Measurements from ENCODE around the gene QSOX2. TPM values are rescaled to one million over a fixed set of nuclear protein-coding genes. Genes with fewer than 3 reads are reported as not detected.

QSOX2 gene
- total RNA-seq, 4 donors from 2014 or later: 2.9 to 7.1 (median 5.5) TPM

DNA sequence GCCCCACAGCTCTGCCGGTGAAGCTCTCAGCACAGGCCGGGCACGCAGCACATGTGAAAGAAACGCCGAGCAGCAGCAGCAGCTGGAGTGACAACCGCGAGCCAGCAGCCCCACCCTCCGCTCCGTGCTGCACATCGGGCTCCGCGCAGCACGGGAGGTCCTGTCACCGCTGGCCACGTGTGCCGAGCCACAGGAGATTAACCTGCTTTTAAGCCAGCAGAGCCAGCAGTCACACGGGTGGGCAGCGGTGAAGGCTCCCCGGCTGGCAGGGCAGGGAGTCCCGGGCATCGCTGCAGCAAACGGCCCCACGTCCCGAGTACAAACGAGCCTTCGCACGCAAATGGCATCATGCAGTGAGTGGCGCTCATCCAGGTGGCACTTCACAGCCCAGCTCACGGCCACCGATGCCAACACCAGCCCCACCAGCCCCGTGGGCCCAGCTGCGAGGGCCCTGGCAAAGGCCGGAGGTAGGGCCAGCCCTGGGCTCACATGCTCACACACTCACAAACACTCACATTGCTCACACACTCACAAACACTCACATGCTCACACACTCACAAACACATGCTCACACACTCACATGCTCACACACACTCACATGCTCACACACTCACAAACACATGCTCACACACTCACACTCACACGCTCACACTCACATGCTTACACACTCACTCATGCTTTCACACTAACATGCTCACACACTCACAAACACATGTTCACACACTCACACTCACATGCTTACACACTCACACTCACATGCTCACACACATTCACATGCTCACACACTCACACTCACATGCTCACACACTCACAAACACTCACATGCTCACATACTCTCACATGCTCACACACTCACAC lies 47.2 kb upstream of the QSOX2 start:
- DNase-seq: no peak
- TF ChIP-seq, protein P1, sequence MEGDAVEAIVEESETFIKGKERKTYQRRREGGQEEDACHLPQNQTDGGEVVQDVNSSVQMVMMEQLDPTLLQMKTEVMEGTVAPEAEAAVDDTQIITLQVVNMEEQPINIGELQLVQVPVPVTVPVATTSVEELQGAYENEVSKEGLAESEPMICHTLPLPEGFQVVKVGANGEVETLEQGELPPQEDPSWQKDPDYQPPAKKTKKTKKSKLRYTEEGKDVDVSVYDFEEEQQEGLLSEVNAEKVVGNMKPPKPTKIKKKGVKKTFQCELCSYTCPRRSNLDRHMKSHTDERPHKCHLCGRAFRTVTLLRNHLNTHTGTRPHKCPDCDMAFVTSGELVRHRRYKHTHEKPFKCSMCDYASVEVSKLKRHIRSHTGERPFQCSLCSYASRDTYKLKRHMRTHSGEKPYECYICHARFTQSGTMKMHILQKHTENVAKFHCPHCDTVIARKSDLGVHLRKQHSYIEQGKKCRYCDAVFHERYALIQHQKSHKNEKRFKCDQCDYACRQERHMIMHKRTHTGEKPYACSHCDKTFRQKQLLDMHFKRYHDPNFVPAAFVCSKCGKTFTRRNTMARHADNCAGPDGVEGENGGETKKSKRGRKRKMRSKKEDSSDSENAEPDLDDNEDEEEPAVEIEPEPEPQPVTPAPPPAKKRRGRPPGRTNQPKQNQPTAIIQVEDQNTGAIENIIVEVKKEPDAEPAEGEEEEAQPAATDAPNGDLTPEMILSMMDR (IDR thresholded peaks at IDR 0.05): no peak
- no peak for TF ChIP-seq POLR2A (IDR thresholded peaks at IDR 0.05)
- H3K4me3 ChIP-seq: no peak overlapping the region
- intact Hi-C loops (cut with DNase I): no loop called here
- H3K36me3 ChIP-seq: no peaks in the 10 kb centered on the region
- no peaks in the 10 kb centered on the region for H3K9me3 ChIP-seq
- H3K27me3 ChIP-seq: peaks cover 0 to 83% (median 0%) of the 10 kb centered on the region in 4 donors
- no peak overlapping the region for H3K27ac ChIP-seq
- H3K4me1 ChIP-seq: peaks cover 0 to 28% (median 8%) of the 10 kb centered on the region in 3 donors
- 49 to 80% methylated on average over 4 to 15 of the region's 34 CpGs for WGBS, 2 donors

DNA sequence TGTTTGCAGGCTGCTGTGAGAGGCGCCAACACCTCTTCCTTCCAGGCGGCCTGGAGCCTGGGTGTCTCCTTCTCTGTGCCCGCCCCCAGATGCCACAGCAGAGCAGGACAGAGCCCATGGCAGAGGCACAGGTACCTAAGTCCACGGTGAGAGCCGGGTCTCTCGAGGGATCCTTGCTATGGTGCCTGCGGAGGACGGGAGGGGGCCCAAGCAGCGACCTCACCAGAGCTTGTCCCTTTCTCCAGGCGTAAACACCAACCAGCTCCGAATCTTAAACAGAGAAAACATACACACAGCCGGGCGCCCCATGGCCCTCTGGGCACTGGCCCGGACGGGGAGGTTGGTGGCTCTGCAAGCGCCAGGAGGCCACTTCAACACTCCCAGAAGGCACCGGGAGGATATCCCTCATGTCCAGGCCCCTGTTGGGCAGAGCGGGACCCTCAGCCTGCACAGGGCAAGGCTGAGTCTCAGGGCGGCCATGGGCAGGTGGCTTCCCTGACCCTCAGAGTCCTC lies 46.5 kb upstream of the QSOX2 start:
- Histone ChIP-seq H3K4me1 (peaks cover 0 to 21% (median 7%) of the 10 kb centered on the region in 3 donors), H3K9me3 (no peaks in the 10 kb centered on the region), H3K27me3 (peaks cover 0 to 83% (median 0%) of the 10 kb centered on the region in 4 donors), H3K4me3 (no peak overlapping the region), H3K36me3 (no peaks in the 10 kb centered on the region), H3K27ac (no peak overlapping the region)
- DNase-seq: no peak
- TF ChIP-seq, protein P1 (IDR thresholded peaks at IDR 0.05): no peak
- 79 to 80% methylated on average over 8 to 12 of the region's 19 CpGs for WGBS, 2 donors
- intact Hi-C loops (cut with DNase I): no loop called here

DNA sequence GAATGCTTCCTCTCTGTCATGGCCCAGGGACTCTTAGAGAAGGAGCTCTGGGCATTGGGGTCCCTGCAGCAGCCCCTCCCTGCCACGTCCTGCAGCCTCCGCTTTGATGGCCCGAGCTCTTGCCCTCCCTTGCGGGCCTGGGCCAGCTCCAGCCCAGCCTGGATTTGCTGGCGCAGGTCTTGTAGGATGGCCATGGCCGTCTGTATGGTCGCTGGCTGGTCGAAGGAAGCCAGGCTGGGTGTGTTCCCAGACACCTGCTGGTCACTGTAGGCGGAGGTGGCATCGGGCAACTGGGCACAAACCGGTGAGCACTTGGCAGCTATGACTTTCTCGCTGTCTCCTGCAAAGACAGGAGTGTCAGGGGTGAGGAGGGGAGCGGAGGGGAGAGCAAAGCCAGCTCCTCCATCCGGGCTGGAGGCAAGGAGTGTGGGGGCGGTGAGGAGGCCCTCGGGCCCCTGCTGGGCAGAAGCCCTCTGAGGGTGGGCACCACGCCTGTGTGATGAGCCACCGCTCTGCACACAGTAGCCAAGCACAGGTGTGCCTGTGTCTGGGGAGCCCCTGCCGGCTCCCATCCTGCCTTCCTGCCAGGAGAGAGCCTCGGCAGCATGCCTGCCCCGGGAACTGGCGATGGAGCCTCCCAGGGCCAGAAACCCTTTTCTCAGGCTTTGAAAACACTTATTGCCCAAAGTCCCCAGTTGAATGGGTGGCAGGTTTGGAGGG lies 45.9 kb upstream of the QSOX2 start:
- no peak for DNase-seq
- WGBS, 2 donors: 66 to 80% methylated on average over 1 to 6 of the region's 22 CpGs

GRCh38 chr9:136290508-136291000 lies 44.9 kb upstream of the QSOX2 start:
- no peaks in the 10 kb centered on the region for H3K36me3 ChIP-seq
- H3K4me1 ChIP-seq: peaks cover 0 to 9% (median 0%) of the 10 kb centered on the region in 3 donors
- DNase-seq: no peak
- intact Hi-C loops (cut with DNase I): no loop called here
- no CpG with 5 or more reads among the region's 31 CpGs for WGBS, 2 donors
- H3K27ac ChIP-seq: no peak overlapping the region
- H3K4me3 ChIP-seq: no peak overlapping the region
- TF ChIP-seq, protein P1 (IDR thresholded peaks at IDR 0.05): no peak
- TF ChIP-seq POLR2A (IDR thresholded peaks at IDR 0.05): no peak
- peaks cover 0 to 83% (median 0%) of the 10 kb centered on the region in 4 donors for H3K27me3 ChIP-seq
- H3K9me3 ChIP-seq: no peaks in the 10 kb centered on the region

More for the DNA sequence above, 45.9 kb upstream of the QSOX2 start:
- TF ChIP-seq POLR2A (IDR thresholded peaks at IDR 0.05): no peak
- TF ChIP-seq, protein P1 (IDR thresholded peaks at IDR 0.05): no peak
- peaks cover 0 to 15% (median under 1%) of the 10 kb centered on the region in 3 donors for H3K4me1 ChIP-seq
- no peak overlapping the region for H3K27ac ChIP-seq
- intact Hi-C loops (cut with DNase I): no loop called here
- H3K4me3 ChIP-seq: no peak overlapping the region
- peaks cover 0 to 83% (median 0%) of the 10 kb centered on the region in 4 donors for H3K27me3 ChIP-seq
- no peaks in the 10 kb centered on the region for H3K36me3 ChIP-seq
- no peaks in the 10 kb centered on the region for H3K9me3 ChIP-seq
